NCI-H526 (cell line): ENCODE results near the gene WDR45.

Experiments used
- DNase-seq, 2 experiments: peaks; one replicate each; lab custom pipeline; 2025; lab: John Stamatoyannopoulos, UW

WDR45 gene

DNA sequence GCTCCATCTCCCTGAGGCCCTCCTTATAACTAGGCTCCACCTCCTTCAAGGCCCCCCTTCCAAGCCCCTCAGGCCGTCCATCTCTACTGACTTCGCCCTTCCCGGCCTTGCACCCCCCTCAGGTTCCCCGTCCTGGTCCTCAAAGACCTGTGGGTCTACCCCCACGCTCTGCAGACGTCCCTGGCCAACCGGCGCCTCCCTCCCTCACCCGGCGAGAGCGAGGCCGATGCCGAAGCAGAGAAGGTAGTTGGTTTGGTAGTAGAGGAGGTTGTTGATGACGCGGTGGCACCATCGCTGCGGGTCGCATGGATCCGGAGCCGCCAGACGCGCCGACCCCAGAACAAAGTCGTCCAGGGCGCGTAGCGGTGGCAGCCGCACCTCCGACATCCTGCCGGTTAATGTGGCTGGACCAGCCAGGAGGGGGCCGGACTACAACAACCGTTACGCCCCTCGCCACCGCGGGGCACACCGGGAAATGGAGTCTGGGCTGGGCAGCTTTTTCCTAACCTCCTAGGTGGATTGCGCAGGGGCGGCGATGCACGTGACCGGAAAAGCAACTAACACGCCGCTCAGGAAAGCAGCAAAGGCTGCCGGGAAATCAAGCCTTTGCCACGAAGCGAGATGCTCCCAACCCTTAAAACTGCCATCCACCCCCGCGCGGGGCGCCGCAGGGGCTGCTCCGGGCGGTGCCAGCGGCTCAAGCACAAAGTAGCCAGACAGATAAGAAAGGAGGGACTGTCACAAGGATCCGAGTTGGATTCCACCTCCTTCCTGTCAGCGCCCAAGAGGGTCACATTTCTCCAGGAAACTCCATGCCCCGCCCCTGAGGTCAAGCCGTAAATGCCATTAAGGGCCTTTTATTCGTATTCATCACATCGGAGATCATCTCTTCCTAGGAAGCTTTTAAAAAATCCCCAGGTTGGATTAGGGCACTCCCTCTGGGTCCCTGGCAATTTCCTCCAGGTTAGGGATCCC is 5.8 kb downstream of the WDR45 start, which contains the start of gene PRAF2:
TSS of gene PRAF2 (minus strand) at position 402 of the 975 bp plus-strand sequence. CDS start at position 387, 15 bp downstream.
- DNase-seq = peak; percentile 86 to 94

DNA sequence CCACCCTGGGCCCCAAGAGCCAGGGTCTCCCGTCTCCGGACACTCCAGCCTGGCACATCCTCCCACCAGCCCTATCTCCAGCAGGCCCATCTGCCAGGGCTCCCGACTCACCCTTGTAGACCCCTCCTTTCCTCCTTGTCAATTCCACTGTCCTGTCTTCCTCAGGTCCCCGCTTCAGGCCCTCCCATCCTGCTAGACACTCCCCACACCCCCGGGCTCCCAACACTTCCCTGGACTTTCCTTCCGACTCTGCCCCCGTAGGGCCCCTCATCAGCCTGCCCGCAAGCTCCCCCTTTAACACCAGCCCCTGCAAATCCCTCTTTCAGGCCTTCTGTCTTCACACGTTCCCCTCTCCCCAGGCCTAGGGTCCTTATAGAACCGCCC is 7.0 kb downstream of the WDR45 start:
- DNase-seq = no peak

DNA sequence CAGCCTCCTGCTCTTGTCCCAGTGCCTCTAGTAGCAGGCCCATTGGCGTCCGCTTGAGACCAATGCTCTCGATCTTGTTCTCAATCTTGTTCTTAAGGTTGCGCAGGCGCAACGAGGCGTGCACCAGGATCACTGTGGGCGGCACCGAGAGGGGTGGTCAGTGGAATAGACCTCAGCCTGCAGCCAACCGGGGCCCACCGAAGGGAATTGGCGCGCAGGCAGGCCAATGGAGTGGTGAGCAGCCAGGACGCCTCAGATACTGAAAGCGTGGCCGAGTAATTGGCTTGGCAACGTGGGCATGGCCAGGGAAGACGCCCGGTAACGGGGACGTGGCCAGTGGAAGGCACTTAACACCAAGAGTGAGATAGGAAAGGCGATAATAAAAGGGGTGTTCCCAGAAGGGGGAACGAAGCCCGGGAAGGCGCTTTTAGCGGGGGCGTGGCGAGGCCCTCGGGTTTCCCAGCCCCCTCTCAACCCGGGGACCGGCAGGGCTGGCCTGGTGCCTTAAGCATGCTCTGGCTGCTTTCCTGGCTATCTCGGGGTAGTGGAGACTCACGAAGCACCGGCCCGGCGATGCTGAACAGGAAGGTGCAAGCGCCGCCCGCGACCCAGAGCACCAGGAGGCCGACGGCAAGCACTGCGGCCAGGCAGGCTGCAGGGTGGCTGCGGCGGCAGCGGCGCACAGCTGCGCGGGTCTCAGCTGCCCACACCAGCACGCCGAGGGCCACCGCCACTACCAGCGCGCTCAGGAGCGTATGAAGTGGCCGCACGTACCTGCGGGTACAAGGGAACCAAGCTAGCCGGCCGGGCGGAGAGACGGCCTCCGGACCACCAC is 7.6 kb downstream of the WDR45 start:
- no peak for DNase-seq

DNA sequence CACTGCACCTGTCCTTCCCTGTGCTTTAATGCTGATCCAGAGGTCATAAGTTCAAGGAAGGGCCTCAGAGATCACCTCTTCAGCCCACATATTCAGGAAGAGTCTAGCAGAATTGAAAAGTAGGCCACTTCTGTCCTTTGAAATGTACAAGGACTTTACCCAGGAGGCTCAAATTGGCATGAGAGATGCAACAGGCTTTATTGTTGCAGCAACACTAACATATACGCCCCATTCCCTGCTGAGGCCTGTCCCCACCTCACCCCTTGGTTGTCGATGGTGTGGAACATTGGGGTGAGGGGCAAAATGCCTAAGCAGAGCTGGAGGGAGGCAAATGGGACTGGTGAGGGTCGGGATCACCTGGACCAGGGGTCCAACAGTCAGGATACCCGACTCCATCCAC is 8.7 kb downstream of the WDR45 start:
- DNase-seq = no peak

DNA sequence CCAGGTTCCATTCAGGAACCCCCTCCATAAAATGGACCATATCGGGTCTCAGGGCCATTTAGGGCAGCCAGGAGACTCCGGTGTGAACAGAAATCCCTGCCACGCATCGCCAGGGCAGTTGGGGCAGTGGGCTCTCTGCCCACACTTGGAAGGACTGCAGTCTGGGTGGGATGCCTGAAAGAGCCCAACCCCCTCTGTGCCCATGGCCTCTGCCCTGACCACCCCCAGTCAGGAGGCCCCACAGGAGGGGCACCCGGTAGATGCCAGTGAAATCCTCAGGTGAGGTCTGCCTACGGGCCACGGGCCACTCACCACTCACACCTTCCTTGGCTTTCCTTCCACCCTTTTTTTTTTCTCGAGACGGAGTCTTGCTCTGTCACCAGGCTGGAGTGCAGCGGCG is 10.6 kb downstream of the WDR45 start:
- DNase-seq = no peak

DNA sequence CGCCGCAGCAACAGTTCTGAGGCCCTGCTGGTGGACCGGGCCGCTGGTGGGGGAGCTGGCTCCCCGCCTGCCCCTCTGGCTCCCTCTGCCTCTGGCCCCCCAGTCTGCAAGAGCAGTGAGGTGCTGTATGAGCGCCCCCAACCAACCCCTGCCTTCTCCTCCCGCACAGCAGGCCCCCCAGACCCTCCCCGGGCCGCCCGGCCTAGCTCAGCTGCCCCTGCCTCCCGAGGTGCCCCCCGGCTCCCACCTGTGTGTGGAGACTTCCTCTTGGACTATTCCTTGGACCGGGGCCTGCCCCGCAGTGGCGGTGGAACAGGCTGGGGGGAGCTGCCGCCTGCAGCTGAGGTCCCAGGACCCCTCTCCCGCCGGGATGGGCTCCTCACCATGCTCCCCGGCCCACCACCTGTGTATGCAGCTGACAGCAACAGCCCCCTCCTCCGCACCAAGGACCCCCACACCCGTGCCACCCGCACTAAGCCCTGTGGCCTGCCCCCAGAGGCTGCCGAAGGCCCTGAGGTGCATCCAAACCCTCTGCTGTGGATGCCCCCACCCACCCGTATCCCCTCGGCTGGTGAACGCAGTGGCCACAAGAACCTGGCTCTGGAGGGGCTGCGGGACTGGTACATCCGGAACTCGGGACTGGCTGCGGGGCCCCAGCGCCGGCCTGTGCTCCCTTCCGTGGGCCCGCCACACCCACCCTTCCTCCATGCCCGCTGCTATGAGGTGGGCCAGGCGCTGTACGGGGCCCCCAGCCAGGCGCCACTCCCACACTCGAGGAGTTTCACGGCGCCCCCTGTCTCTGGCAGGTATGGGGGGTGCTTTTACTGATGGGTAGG is 12.2 kb downstream of the WDR45 start:
- DNase-seq = no peak

DNA sequence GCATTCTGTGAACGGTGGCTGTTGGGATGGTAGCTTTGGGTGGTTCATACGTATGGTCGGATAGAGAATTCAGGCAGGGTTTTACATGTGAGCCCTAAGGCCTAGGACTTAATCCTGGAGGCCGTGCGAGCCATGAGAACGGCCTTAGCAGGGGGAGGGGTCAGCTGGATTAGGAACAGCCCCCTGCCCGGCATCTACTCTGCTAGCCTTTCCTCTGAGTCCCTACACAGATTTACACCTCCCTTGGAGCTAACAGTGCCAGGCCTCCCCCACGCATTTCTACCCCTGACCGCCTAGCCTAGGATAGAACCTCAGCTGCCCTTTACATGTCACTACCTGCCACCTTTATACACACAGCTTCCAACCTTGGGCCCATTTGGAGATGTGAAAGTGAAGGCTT is 13.0 kb downstream of the WDR45 start:
- DNase-seq = no peak

DNA sequence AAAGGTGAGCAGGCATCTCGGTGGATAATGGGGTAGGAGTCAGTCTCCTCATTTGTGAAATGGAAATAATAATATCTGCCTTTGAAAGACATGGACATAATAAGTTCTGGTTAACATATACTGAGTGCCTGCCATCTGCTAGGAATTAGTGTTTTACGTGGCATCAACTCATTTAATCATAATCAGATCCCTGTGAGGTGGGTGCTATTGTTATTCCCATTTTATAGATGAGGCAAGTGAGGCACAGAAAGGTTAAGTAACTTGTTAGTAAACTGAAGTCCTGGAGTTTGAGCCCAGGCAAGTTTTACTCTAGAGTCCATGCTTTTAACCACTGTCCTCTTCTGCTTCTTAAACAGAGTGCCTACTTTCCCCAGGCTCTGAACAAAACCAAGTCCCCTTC is 13.4 kb downstream of the WDR45 start:
- no peak for DNase-seq

DNA sequence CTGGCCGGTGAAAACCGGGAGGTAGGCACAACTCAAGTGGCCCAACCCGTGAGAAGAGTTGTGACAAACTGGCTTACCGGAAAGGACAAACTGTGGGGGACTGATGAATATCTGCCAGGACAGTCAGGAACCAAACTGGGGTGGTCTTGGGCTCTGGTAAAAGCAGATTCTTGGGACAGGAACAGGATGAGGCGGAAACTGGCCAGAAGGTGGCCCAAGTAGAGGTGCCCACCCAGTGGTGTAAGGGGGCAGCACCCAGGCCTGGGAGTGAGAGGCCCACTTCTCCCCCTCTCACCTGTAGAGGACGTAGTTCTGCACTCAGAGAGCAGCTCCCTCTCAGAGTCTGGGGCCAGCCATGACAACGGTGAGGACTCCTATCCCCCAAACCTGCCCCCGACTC is 15.0 kb downstream of the WDR45 start:
- no peak for DNase-seq

DNA sequence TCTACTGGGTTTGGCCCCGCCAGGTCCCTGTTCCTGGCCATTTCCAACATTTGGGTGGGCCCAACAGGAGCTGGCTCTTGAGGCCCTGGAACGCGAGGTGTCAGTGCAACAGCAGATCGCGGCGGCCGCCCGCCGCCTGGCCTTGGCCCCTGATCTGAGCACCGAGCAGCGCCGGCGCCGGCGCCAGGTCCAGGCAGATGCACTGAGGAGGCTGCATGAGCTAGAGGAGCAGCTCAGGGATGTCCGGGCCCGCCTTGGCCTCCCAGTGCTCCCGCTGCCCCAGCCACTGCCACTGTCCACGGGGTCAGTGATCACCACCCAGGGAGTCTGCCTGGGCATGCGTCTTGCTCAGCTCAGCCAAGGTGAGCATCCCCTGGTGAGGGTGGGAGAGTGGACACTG is 15.4 kb downstream of the WDR45 start:
- no peak for DNase-seq

DNA sequence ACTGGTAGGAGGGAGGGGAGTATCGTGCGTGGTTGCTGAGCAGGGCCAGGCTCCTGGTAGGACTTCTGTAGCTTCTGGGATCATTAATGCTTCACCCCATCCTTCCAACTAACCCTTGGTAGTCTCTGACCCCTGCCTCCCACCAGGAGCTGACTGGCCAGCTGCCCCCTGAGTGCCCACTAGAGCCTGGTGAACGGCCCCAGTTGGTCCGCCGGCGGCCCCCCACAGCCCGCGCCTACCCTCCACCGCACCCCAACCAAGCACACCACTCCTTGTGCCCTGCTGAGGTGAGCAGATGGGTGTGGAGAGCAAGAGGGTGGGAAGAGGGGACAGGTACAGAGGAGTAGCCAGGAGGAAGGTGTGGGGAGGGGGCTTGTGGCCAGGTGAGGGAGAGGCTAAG is 16.0 kb downstream of the WDR45 start:
- DNase-seq = no peak

DNA sequence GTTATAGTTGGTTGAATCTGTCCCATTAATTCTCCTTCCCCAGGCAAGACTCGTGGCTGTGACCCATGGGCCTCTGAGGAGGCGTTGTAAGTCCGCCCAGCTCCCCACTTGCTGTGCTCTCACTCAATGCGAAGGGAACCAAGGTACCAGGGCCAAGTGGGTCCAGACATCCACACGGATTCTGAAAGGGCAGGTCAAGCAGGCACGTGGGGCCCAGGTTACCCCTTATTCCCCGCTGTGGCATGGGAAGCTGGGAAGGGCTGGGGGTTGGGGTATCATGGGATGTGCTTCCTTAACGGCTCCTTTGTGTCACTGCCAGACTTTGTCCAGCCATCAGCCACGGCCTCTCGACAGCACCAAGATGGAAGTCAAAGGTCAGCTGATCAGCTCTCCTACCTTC is 17.8 kb downstream of the WDR45 start:
- no peak for DNase-seq

DNA sequence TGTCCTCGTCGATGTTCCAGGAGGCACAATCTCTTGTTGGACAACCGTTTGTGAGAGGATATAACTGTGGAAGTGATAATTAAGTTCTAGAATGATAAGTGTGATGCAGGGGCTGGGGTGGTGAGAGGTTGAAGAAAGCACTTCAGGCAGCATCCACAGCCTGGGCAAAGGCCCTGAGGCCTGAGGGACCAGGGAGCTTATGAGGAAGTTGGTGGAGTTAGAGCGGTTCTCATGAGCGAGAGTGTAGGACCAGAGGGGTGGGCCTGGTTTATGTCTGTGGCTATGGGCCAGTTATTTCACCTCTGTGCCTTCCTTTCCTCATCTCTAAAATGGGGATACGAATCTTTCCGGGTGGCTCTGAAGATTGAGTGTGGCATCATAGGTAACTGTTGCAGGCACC is 18.2 kb downstream of the WDR45 start:
- no peak for DNase-seq

DNA sequence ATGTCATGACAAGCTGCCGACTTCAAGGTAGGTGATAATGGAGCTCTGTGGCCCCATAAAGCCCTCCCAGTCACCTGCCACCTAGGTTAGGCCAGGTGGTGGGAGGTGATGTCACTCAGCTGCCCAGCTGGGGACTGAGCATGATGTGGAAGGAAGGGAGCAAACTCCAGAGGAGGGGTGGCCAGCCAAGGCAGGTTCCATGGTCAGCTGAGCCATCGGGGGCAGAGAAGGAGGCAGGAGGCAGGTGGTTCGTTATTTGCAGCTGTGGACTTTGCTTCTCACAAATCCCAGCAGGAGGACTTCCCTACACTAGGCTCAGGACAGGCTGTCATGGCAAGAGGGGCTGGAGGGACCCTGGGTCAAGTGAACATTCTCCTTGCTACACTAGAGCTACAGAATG is 18.8 kb downstream of the WDR45 start:
- DNase-seq = no peak

DNA sequence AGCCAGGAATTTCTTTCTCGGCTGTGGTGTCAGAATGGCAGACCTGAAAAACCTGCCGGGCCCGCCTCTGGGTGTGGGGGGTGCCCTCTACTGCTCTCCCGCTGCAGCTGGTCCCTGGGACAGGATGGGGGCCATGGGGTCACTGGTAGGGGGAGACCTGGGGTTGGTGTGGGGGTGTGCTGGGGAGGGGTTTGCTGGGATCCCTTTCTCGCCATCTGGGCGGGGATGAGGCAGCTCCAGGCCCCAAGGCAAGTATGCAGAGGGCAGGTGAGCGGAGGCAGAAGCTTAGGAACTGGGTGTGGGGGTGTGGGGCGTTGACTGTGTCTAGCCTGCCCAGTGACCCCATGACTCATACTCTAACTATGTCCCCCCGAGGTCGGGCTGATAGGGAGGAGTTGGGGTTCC is 20.0 kb downstream of the WDR45 start:
- no peak for DNase-seq

DNA sequence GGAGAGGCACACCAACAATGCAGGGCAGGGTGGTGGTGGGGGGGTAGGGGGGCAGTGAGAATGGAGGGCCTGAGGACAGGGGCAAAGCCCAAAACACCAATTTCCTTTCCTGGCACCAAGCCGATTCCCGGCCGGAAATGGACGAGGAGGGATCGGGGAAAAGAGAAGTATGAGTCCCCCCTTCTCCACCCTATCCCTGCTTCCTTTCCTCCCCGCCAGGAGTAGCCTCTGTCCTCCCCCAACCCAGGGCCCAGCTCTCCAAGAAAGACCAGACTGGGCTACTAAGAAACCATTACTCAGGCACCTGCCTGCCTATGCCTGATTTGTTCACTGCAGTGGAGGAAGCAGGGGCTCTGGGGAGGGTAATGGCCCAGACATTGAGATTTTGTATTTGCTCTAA is 20.5 kb downstream of the WDR45 start:
- DNase-seq = no peak

DNA sequence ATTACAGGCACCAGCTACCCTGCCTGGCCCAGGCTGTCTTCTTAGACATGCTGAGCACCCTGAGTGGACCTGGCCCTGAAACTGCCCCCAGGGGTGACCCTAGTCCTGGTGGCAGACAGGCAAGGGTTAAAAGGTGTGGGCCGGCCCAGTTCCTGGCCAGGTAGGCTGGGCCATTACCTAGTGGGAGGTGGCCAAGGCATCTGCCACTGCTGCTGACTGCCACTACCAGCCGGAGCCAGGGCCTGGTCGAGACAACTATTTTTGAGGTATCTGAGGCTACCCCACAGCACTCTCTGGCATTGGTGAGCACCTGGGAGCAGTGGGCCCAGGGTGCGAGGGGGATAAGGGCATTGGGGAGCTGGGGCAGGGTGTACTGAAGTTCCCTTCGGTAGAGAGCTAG is 20.9 kb downstream of the WDR45 start, which contains the start of gene CCDC120:
TSS of gene CCDC120 (plus strand) at position 206 of the 400 bp plus-strand sequence. CDS start 3,043 bp downstream, outside the sequence.
- DNase-seq = no peak

DNA sequence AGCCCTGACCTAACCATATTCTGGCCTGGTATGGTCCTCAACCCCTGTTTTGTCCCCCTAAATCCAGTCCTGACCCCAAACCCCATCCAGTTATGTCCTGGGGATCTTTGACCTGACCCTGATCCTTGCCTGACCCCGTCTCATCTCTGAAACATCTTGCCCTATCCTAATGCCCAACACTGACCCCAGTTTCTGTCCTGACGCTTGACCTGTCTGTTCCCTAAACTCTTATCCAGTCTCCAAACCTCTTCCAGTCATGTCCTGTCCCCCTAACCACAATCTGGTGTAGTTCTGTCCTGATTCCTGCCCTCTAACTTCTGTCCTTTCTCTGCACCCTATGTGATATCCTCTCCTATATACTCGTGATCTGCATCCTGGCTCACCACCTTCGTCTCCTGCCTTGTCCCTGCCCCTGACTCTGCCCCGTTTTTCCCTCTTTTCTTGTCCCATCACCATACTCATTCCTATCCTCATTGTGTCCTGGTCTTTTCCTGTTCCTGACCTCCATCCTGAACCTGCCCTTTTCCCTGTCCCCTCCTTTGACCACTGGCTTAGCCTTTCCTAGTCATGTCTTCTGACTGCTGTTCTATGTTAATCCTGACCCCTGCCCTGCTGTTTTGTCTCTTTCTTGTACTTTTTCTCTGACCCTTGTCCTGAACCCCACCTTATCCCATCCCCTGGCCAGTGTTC is 25.5 kb downstream of the WDR45 start:
- no peak for DNase-seq

DNA sequence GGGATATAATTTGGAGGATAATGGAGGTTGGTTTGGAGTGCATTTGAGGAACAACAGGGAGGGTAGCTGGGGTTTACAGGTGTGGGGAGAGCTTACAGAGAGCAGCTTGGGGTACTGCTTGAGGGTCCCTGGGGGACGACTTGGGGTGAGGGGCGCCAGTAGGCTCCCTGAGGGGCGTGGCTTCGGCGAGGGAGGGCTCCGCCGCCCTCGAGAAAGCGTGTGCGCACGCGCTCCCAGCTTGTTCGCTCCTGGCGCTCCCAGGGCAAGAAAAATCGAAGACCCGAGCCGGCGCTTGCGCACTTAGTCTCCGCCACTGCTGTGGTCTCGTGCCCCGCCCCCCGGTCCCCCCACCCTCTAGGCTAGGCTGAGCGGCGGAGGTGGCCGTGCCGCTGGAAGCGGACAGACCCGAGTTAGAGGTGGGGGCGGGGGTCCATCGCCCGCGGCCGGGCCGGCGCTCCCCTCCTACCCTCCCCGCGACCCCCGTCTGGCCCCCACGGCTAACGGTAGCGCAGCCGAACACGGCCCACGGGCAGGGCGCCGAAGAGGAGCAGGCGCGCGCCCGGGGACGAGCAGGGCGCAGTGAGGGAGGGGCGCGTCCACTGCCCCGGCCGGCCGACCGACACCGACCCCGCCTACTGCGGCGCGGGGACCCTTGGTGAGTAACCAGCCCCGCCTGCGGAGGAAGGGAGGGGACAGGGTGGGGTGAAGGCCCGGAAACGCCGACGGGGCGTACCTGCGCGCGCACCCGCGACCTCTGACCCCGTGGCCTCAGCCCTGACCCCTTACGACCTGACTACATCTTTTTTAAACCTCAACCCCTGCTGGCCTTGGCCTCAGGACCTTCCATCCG is 26.2 kb downstream of the WDR45 start:
- DNase-seq = peak; percentile 34 to 90

DNA sequence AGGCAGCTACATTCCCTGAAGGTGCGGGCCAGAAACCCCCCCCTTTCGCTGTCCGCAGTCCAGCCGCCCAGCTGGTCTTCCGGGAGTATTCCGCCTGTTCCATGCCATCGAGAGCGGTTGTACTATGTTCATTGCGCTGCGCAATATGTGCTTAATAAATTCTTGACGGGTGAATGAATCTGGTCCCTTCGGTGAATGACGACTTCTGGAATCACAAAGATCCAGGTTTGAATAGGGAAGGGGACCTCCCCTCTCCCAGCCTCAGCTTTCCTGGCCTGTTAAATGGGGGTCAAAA is 35.8 kb downstream of the WDR45 start:
- DNase-seq = no peak
